Measurements from ENCODE around the gene DISP3.

DNA sequence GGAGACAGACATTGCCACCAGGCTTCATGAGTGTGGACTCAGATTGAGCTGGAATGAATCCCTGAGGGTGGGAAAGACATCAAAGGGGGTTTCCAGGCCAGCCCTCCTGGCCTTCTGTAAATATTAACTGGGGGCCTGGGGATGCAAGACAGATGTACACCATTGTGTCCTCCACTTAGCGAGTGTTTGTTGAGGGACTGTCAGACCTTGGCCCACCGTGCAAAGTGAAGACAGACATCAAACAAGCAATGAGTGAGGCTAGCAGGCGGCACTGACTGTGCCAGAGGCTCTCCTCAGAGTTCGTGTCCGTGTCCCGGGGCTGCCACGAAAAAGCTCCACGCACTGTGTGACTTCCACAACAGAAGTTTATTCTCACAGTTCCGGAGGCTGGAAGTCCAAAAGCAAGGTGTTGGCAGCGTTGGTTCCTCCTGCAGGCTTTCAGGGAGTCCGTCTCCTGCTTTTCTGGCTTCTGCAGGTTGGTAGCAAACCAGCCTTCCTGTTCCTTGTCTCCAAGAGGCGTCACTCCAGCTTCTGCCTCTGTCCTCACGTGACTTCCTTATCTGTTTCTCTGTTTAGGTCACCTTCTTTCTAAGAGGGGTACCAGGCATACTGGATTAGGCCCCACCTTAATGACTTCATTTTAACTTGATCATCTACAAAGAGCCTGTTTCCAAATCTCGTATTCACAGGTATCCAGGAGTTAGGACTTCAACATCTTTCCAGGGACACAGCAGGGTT is 59.1 kb downstream of the DISP3 start:
- TF ChIP-seq RAD21 (IDR thresholded peaks at IDR 0.05; ENCODE audit: low read length) (no peak), GATA2 (CRISPR knock-in tag; IDR thresholded peaks at IDR 0.05) (no peak), TAF1 (IDR thresholded peaks at IDR 0.05; ENCODE audit: borderline replicate concordance, low read depth, low read length) (no peak), EP300 (IDR thresholded peaks at IDR 0.05; ENCODE audit: borderline replicate concordance in 1 of 2, low read depth in 1 of 2, low read length in 1 of 2) (no peak), POLR2AphosphoS5 (IDR thresholded peaks at IDR 0.05; ENCODE audit: low read depth, low read length) (no peak), NFIC (IDR thresholded peaks at IDR 0.05; ENCODE audit: borderline replicate concordance) (no peak), EZH2phosphoT487 (IDR thresholded peaks at IDR 0.05; ENCODE audit: borderline replicate concordance, low read depth) (no peak), GABPA (IDR thresholded peaks at IDR 0.05; ENCODE audit: low read depth) (no peak)
- TF ChIP-seq, protein P1, sequence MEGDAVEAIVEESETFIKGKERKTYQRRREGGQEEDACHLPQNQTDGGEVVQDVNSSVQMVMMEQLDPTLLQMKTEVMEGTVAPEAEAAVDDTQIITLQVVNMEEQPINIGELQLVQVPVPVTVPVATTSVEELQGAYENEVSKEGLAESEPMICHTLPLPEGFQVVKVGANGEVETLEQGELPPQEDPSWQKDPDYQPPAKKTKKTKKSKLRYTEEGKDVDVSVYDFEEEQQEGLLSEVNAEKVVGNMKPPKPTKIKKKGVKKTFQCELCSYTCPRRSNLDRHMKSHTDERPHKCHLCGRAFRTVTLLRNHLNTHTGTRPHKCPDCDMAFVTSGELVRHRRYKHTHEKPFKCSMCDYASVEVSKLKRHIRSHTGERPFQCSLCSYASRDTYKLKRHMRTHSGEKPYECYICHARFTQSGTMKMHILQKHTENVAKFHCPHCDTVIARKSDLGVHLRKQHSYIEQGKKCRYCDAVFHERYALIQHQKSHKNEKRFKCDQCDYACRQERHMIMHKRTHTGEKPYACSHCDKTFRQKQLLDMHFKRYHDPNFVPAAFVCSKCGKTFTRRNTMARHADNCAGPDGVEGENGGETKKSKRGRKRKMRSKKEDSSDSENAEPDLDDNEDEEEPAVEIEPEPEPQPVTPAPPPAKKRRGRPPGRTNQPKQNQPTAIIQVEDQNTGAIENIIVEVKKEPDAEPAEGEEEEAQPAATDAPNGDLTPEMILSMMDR (IDR thresholded peaks at IDR 0.05), result no peak
- TF ChIP-seq, protein P2, sequence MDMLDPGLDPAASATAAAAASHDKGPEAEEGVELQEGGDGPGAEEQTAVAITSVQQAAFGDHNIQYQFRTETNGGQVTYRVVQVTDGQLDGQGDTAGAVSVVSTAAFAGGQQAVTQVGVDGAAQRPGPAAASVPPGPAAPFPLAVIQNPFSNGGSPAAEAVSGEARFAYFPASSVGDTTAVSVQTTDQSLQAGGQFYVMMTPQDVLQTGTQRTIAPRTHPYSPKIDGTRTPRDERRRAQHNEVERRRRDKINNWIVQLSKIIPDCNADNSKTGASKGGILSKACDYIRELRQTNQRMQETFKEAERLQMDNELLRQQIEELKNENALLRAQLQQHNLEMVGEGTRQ (IDR thresholded peaks at IDR 0.05; ENCODE audit: borderline replicate concordance, low read depth, low read length), result no peak
- TF ChIP-seq, protein P3, sequence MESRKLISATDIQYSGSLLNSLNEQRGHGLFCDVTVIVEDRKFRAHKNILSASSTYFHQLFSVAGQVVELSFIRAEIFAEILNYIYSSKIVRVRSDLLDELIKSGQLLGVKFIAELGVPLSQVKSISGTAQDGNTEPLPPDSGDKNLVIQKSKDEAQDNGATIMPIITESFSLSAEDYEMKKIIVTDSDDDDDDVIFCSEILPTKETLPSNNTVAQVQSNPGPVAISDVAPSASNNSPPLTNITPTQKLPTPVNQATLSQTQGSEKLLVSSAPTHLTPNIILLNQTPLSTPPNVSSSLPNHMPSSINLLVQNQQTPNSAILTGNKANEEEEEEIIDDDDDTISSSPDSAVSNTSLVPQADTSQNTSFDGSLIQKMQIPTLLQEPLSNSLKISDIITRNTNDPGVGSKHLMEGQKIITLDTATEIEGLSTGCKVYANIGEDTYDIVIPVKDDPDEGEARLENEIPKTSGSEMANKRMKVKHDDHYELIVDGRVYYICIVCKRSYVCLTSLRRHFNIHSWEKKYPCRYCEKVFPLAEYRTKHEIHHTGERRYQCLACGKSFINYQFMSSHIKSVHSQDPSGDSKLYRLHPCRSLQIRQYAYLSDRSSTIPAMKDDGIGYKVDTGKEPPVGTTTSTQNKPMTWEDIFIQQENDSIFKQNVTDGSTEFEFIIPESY (IDR thresholded peaks at IDR 0.05; ENCODE audit: borderline replicate concordance, low read depth), result no peak
- TF ChIP-seq, protein P4, sequence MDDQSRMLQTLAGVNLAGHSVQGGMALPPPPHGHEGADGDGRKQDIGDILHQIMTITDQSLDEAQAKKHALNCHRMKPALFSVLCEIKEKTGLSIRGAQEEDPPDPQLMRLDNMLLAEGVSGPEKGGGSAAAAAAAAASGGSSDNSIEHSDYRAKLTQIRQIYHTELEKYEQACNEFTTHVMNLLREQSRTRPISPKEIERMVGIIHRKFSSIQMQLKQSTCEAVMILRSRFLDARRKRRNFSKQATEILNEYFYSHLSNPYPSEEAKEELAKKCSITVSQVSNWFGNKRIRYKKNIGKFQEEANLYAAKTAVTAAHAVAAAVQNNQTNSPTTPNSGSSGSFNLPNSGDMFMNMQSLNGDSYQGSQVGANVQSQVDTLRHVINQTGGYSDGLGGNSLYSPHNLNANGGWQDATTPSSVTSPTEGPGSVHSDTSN (IDR thresholded peaks at IDR 0.05), result no peak
- TF ChIP-seq, protein P5, sequence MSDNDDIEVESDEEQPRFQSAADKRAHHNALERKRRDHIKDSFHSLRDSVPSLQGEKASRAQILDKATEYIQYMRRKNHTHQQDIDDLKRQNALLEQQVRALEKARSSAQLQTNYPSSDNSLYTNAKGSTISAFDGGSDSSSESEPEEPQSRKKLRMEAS (IDR thresholded peaks at IDR 0.05; ENCODE audit: low read depth), result no peak
- TF ChIP-seq, protein P6, sequence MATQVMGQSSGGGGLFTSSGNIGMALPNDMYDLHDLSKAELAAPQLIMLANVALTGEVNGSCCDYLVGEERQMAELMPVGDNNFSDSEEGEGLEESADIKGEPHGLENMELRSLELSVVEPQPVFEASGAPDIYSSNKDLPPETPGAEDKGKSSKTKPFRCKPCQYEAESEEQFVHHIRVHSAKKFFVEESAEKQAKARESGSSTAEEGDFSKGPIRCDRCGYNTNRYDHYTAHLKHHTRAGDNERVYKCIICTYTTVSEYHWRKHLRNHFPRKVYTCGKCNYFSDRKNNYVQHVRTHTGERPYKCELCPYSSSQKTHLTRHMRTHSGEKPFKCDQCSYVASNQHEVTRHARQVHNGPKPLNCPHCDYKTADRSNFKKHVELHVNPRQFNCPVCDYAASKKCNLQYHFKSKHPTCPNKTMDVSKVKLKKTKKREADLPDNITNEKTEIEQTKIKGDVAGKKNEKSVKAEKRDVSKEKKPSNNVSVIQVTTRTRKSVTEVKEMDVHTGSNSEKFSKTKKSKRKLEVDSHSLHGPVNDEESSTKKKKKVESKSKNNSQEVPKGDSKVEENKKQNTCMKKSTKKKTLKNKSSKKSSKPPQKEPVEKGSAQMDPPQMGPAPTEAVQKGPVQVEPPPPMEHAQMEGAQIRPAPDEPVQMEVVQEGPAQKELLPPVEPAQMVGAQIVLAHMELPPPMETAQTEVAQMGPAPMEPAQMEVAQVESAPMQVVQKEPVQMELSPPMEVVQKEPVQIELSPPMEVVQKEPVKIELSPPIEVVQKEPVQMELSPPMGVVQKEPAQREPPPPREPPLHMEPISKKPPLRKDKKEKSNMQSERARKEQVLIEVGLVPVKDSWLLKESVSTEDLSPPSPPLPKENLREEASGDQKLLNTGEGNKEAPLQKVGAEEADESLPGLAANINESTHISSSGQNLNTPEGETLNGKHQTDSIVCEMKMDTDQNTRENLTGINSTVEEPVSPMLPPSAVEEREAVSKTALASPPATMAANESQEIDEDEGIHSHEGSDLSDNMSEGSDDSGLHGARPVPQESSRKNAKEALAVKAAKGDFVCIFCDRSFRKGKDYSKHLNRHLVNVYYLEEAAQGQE (IDR thresholded peaks at IDR 0.05; ENCODE audit: low read depth, low read length), result no peak
